Measurements from ENCODE around the gene IL37.

DNA sequence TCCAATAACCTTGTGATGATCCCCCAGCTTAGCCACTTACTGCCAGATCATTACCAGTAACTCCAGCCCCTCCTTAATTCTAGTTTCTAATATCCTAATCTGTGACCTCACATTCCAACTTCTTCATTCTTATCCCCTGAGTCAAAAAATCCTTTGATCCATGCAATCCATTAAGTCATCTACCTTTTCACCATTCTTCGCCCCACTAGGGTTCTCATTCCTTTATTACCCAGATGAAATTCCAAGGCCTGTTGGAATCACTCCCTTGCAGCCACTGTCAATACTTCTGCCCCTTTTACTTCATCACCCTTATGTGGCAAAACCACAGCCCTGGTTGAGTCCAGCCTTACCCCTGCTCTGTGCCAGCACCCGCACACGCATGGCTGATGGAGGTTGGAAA, 46.5 kb downstream of the IL37 start:
- no peak for TF ChIP-seq ZNF529 (tag by site-specific recombination; IDR thresholded peaks at IDR 0.05; ENCODE audit: insufficient replicate concordance)
- TF ChIP-seq ZNF140 (tag by site-specific recombination; IDR thresholded peaks at IDR 0.05) = no peak
- TF ChIP-seq ZNF157 (tag by site-specific recombination; IDR thresholded peaks at IDR 0.05) = no peak
